HEK293 (cell line): ENCODE results near the gene PHLDB3.
A peak's percentile ranks its signal among the peaks of the same experiment; 100 is the strongest.

ENCODE experiments used
- CTCF ChIA-PET: fragments of 350-600 bp; formaldehyde crosslinking; extraction: SDS; loops from one replicate; lab custom pipeline; 2021; ENCODE audit warnings: antibody characterized with exemption; lab: Yijun Ruan, JAX
- POLR2A ChIA-PET: fragments of 300-600 bp; formaldehyde crosslinking; extraction: SDS; loops from one replicate; lab custom pipeline; 2020; ENCODE audit warnings: antibody characterized with exemption, inconsistent platforms; lab: Yijun Ruan, JAX
- H3K27ac ChIP-seq: fragments of 200-500 bp; sonication (Bioruptor generic); 2 replicates; pipeline ENCODE4 v1.5.1; 2014; ENCODE audit warnings: low read depth, low read length, control low read depth, inconsistent platforms; ENCODE audit errors: extremely low read depth
- H3K36me3 ChIP-seq, 2 experiments: fragments of 200-500 bp in 1 of 2; sonication (Bioruptor generic) in 1 of 2; 1 replicate in 1 of 2; 2 replicates in 1 of 2; pipeline ENCODE4 v1.5.1; 2014 to 2017; ENCODE audit warnings: inconsistent platforms in 2 of 2, low read length in 2 of 2; ENCODE audit not compliant: control insufficient read depth in 2 of 2, insufficient read depth in 1 of 2
- H3K4me1 ChIP-seq: fragments of 200-500 bp; sonication (Bioruptor generic); 2 replicates; pipeline ENCODE4 v1.5.1; 2014; ENCODE audit warnings: mild to moderate bottlenecking, low read length, inconsistent platforms; ENCODE audit not compliant: control insufficient read depth, insufficient read depth
- H3K4me3 ChIP-seq: 2 replicates; pipeline ENCODE4 v1.5.1; 2011; ENCODE audit warnings: low read depth, mild to moderate bottlenecking, control low read depth, low read length, moderate library complexity
- H3K9me3 ChIP-seq: fragments of 200-500 bp; sonication (Bioruptor generic); 2 replicates; pipeline ENCODE4 v1.5.1; 2014; ENCODE audit warnings: low read depth, low read length, inconsistent platforms; ENCODE audit not compliant: control insufficient read depth, insufficient read depth
- GLIS1 ChIP-seq: fragments of 450-650 bp; formaldehyde crosslinking; IDR thresholded peaks from 2 replicates; pipeline ENCODE4 v1.5.1; 2016; ENCODE audit warnings: missing biosample characterization, missing genetic modification characterization
- KLF8 ChIP-seq: fragments of 450-650 bp; formaldehyde crosslinking; IDR thresholded peaks from 2 replicates; pipeline ENCODE4 v1.5.1; 2016; ENCODE audit warnings: missing biosample characterization, missing genetic modification characterization
- SP2 ChIP-seq: fragments of 450-650 bp; formaldehyde crosslinking; IDR thresholded peaks from 2 replicates; pipeline ENCODE4 v1.5.1; 2016; ENCODE audit warnings: missing biosample characterization, missing genetic modification characterization
- TRIM28 ChIP-seq: IDR thresholded peaks from 2 replicates; pipeline ENCODE4 v1.6.1; 2011; ENCODE audit warnings: low read length, control low read depth, borderline replicate concordance
- WT1 ChIP-seq: fragments of 450-650 bp; formaldehyde crosslinking; IDR thresholded peaks from 2 replicates; pipeline ENCODE4 v1.5.1; 2016; ENCODE audit warnings: missing biosample characterization, missing genetic modification characterization
- ZBTB21 ChIP-seq: fragments of 450-650 bp; formaldehyde crosslinking; IDR thresholded peaks from 2 replicates; pipeline ENCODE4 v1.5.1; 2017; ENCODE audit warnings: missing biosample characterization, missing genetic modification characterization
- ZBTB48 ChIP-seq: fragments of 450-650 bp; formaldehyde crosslinking; IDR thresholded peaks from 2 replicates; pipeline ENCODE4 v1.5.1; 2016; ENCODE audit warnings: missing biosample characterization, missing genetic modification characterization
- ZFP3 ChIP-seq: fragments of 450-650 bp; formaldehyde crosslinking; IDR thresholded peaks from 2 replicates; pipeline ENCODE4 v1.5.1; 2016; ENCODE audit warnings: low read depth, missing biosample characterization, missing genetic modification characterization
- ZNF140 ChIP-seq: fragments of 450-650 bp; formaldehyde crosslinking; IDR thresholded peaks from 2 replicates; pipeline ENCODE4 v1.5.1; 2016; ENCODE audit warnings: missing biosample characterization, missing genetic modification characterization
- ZNF26 ChIP-seq: fragments of 450-650 bp; formaldehyde crosslinking; IDR thresholded peaks from 2 replicates; pipeline ENCODE4 v1.5.1; 2016; ENCODE audit warnings: missing biosample characterization, missing genetic modification characterization
- ZNF341 ChIP-seq: fragments of 450-650 bp; formaldehyde crosslinking; IDR thresholded peaks from 2 replicates; pipeline ENCODE4; 2016; ENCODE audit warnings: low read depth, missing biosample characterization, missing genetic modification characterization
- ZNF350 ChIP-seq: fragments of 450-650 bp; formaldehyde crosslinking; IDR thresholded peaks from 2 replicates; pipeline ENCODE4 v1.5.0; 2017; ENCODE audit warnings: missing biosample characterization, mild to moderate bottlenecking, missing genetic modification characterization
- ZNF670 ChIP-seq: fragments of 450-650 bp; formaldehyde crosslinking; IDR thresholded peaks from 2 replicates; pipeline ENCODE4 v1.5.1; 2016; ENCODE audit warnings: missing biosample characterization, missing genetic modification characterization, low read depth
- ZNF777 ChIP-seq: fragments of 450-650 bp; formaldehyde crosslinking; IDR thresholded peaks from 2 replicates; pipeline ENCODE4 v1.5.1; 2017; ENCODE audit warnings: missing biosample characterization, missing genetic modification characterization, borderline replicate concordance
- TF ChIP-seq, protein P1 (sequence below): fragments of 450-650 bp; formaldehyde crosslinking; IDR thresholded peaks from 2 replicates; pipeline ENCODE4 v1.5.1; 2016; ENCODE audit warnings: missing biosample characterization, missing genetic modification characterization
- TF ChIP-seq, protein P2 (sequence below): fragments of 450-650 bp; formaldehyde crosslinking; IDR thresholded peaks from 2 replicates; pipeline ENCODE4 v1.5.1; 2016; ENCODE audit warnings: missing biosample characterization, missing genetic modification characterization
- TF ChIP-seq, protein P3 (sequence below): fragments of 450-650 bp; formaldehyde crosslinking; IDR thresholded peaks from 2 replicates; pipeline ENCODE4 v1.5.1; 2016; ENCODE audit warnings: missing biosample characterization, missing genetic modification characterization
- TF ChIP-seq, protein P4 (sequence below): fragments of 450-650 bp; formaldehyde crosslinking; conservative IDR thresholded peaks from 2 replicates; pipeline ENCODE4 v1.5.1; 2016; ENCODE audit warnings: low read depth, missing biosample characterization, missing genetic modification characterization

The PHLDB3 gene

DNA sequence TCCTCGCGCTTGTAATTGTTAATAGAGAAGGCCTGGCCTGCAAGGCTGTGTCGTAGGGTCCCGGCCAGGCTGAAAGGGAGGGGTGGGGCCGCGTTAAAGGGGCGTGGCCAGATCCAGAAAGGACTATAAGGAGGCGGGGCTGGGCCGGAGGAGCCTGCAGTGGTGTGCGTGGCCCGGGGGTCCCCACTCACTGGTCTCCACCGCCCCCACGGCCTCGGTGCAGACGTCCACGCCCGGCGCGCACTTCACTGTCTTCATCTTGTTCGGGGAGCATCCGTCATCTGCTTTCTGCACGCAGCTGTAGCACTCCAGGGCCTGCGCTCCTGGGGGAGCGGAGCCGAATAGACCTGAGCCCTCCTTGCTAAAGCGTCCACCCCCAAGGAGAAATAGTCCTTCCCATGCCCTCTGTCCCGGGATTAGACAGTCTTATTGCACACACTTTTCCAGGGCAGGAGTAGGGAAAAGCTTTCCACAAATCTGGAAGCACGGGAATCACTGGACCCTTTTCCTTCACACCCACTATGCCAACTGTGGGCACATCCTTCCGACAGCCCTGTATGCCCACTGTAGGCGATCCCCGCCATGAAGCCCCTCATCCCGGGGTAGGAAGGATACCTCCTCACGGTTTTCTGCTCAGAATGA is 40.3 kb downstream of the PHLDB3 start (continued):
- TF ChIP-seq, protein P1, sequence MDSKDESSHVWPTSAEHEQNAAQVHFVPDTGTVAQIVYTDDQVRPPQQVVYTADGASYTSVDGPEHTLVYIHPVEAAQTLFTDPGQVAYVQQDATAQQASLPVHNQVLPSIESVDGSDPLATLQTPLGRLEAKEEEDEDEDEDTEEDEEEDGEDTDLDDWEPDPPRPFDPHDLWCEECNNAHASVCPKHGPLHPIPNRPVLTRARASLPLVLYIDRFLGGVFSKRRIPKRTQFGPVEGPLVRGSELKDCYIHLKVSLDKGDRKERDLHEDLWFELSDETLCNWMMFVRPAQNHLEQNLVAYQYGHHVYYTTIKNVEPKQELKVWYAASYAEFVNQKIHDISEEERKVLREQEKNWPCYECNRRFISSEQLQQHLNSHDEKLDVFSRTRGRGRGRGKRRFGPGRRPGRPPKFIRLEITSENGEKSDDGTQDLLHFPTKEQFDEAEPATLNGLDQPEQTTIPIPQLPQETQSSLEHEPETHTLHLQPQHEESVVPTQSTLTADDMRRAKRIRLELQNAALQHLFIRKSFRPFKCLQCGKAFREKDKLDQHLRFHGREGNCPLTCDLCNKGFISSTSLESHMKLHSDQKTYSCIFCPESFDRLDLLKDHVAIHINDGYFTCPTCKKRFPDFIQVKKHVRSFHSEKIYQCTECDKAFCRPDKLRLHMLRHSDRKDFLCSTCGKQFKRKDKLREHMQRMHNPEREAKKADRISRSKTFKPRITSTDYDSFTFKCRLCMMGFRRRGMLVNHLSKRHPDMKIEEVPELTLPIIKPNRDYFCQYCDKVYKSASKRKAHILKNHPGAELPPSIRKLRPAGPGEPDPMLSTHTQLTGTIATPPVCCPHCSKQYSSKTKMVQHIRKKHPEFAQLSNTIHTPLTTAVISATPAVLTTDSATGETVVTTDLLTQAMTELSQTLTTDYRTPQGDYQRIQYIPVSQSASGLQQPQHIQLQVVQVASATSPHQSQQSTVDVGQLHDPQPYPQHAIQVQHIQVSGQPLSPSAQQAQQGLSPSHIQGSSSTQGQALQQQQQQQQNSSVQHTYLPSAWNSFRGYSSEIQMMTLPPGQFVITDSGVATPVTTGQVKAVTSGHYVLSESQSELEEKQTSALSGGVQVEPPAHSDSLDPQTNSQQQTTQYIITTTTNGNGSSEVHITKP: peak; percentile 99
- TF ChIP-seq KLF8 (tag by site-specific recombination): no peak
- TF ChIP-seq ZBTB48 (tag by site-specific recombination): peak; percentile 35; the same call in 1 of the 2 replicates

DNA sequence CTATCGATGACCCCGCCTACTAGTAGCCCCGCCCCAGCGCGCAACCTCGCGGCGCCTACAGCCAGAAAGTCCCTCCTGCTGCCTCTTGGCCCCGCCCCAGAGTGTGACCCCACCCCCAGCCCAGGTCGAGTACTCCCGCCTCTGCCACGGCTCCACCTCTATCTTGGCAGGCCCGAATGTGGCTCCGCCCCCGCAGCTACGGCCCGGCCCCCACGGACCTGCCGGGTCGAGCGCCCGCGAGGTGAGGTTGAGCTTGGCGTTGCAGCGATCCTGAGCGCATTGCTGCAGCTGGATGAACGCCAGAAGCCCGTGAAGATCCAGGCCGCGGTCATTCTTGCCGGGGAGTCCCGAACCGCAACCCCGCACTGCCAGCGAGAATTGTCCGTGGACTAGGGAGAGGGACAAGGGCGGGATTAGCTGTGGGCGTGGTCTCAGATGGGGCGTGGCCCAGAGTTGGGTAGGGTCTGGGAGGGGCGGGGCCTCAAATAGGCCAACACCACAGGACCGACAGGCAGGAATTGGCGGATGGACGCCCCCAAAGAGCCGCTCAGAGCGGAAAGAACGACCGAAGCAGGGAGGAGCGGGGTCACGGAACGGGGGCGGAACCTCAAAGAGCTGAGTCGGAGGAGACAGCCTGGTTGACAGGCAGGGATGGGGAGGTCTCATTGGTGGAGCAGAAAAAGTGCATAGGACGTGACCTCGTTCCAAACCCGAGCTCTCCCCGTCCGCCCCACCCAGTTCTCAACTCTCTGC is 41.0 kb downstream of the PHLDB3 start:
- Histone ChIP-seq H3K4me3 (peak overlapping the region; percentile 64), H3K4me1 (peaks cover 13% of the 10 kb centered on the region; the same call in 1 of the 2 replicates), H3K27ac (peak overlapping the region; percentile 48; the same call in 1 of the 2 replicates), H3K36me3 (no peaks in the 10 kb centered on the region), H3K9me3 (no peaks in the 10 kb centered on the region)
- ChIA-PET CTCF (interaction anchor here (0.6 to 12.2 kb wide), 11 partner anchors 11 to 965 kb away, joined by 3 to 180 read pairs (median 5); no protein-coding TSS in a partner anchor), POLR2A (interaction anchor here (0.5 to 2.4 kb wide), 27 partner anchors 10 to 1603 kb away, joined by 3 to 30 read pairs (median 5); partner anchors contain the start of genes ETHE1, IRGQ, PHLDB3 and RPS19)
- TF ChIP-seq TRIM28: no peak
- TF ChIP-seq GLIS1 (tag by site-specific recombination): peak; percentile 78
- peak; percentile 89 for TF ChIP-seq ZNF777 (tag by site-specific recombination)
- no peak for TF ChIP-seq ZBTB21 (tag by site-specific recombination)
- no peak for TF ChIP-seq ZNF670 (tag by site-specific recombination)
- no peak for TF ChIP-seq WT1 (tag by site-specific recombination)
- TF ChIP-seq ZNF26 (tag by site-specific recombination): no peak
- TF ChIP-seq, protein P2, sequence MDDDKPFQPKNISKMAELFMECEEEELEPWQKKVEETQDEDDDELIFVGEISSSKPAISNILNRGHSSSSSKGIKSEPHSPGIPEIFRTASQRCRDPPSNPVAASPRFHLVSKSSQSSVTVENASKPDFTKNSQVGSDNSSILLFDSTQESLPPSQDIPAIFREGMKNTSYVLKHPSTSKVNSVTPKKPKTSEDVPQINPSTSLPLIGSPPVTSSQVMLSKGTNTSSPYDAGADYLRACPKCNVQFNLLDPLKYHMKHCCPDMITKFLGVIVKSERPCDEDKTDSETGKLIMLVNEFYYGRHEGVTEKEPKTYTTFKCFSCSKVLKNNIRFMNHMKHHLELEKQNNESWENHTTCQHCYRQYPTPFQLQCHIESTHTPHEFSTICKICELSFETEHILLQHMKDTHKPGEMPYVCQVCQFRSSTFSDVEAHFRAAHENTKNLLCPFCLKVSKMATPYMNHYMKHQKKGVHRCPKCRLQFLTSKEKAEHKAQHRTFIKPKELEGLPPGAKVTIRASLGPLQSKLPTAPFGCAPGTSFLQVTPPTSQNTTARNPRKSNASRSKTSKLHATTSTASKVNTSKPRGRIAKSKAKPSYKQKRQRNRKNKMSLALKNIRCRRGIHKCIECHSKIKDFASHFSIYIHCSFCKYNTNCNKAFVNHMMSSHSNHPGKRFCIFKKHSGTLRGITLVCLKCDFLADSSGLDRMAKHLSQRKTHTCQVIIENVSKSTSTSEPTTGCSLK: no peak
- TF ChIP-seq, protein P3, sequence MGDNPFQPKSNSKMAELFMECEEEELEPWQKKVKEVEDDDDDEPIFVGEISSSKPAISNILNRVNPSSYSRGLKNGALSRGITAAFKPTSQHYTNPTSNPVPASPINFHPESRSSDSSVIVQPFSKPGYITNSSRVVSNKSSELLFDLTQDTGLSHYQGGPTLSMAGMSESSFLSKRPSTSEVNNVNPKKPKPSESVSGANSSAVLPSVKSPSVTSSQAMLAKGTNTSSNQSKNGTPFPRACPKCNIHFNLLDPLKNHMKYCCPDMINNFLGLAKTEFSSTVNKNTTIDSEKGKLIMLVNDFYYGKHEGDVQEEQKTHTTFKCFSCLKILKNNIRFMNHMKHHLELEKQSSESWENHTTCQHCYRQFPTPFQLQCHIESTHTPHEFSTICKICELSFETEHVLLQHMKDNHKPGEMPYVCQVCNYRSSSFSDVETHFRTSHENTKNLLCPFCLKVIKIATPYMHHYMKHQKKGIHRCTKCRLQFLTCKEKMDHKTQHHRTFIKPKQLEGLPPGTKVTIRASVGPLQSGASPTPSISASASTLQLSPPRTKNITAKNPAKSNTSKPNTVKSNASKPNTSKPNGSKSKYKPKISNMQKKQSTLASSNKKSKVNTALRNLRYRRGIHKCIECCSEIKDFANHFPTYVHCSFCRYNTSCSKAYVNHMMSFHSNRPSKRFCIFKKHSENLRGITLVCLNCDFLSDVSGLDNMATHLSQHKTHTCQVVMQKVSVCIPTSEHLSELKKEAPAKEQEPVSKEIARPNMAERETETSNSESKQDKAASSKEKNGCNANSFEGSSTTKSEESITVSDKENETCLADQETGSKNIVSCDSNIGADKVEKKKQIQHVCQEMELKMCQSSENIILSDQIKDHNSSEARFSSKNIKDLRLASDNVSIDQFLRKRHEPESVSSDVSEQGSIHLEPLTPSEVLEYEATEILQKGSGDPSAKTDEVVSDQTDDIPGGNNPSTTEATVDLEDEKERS: 0 out of 2 replicates have a peak, but pooled peaks have one; percentile 38
- no peak for TF ChIP-seq ZNF140 (tag by site-specific recombination)
- TF ChIP-seq, protein P4, sequence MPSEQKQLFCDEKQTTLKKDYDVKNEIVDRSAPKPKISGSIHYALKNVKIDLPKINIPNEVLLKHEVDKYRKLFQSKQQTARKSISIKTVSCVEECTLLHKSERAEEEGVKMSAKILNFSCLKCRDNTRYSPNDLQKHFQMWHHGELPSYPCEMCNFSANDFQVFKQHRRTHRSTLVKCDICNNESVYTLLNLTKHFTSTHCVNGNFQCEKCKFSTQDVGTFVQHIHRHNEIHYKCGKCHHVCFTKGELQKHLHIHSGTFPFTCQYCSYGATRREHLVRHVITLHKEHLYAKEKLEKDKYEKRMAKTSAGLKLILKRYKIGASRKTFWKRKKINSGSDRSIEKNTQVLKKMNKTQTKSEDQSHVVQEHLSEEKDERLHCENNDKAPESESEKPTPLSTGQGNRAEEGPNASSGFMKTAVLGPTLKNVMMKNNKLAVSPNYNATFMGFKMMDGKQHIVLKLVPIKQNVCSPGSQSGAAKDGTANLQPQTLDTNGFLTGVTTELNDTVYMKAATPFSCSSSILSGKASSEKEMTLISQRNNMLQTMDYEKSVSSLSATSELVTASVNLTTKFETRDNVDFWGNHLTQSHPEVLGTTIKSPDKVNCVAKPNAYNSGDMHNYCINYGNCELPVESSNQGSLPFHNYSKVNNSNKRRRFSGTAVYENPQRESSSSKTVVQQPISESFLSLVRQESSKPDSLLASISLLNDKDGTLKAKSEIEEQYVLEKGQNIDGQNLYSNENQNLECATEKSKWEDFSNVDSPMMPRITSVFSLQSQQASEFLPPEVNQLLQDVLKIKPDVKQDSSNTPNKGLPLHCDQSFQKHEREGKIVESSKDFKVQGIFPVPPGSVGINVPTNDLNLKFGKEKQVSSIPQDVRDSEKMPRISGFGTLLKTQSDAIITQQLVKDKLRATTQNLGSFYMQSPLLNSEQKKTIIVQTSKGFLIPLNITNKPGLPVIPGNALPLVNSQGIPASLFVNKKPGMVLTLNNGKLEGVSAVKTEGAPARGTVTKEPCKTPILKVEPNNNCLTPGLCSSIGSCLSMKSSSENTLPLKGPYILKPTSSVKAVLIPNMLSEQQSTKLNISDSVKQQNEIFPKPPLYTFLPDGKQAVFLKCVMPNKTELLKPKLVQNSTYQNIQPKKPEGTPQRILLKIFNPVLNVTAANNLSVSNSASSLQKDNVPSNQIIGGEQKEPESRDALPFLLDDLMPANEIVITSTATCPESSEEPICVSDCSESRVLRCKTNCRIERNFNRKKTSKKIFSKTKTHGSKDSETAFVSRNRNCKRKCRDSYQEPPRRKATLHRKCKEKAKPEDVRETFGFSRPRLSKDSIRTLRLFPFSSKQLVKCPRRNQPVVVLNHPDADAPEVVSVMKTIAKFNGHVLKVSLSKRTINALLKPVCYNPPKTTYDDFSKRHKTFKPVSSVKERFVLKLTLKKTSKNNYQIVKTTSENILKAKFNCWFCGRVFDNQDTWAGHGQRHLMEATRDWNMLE (tag by site-specific recombination): no peak
- no peak for TF ChIP-seq ZNF350 (tag by site-specific recombination)
- TF ChIP-seq SP2: peak; percentile 91
- TF ChIP-seq ZNF341 (tag by site-specific recombination): peak; percentile 86
- TF ChIP-seq ZFP3 (tag by site-specific recombination): no peak
